ENCODE data around the gene INO80. TPM values are rescaled to one million over a fixed set of nuclear protein-coding genes. Genes with fewer than 3 reads are reported as not detected.

The INO80 gene
- total RNA-seq, 4 donors from 2014 or later: 15.2 to 24.8 (median 22.3) TPM

DNA sequence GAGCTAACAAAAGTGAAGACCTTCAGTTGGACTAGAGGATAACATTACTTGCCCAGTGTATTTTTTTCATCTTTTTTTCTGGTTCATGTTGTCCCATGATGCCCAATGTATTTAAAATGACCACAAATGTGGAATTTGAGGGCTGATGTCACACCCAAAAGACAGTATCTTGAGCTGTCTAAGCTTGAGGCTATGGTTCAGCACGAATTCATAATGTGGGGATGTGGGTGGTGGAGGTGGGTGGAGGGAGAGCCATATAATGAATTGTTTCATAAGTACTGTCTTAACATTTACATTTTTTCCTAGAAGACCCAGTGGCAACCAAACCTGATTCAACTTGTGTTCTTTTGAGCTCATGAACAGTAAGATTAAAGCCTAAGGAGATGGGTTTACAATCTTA lies 125.3 kb downstream of the INO80 start:
- no peak for TF ChIP-seq CTCF (IDR thresholded peaks at IDR 0.05)
- no peak for TF ChIP-seq POLR2A (IDR thresholded peaks at IDR 0.05)
- H3K9me3 ChIP-seq: no peaks in the 10 kb centered on the region
- peaks cover 8 to 95% (median 22%) of the 10 kb centered on the region in 3 donors for H3K36me3 ChIP-seq
- no peaks in the 10 kb centered on the region for H3K27me3 ChIP-seq
- intact Hi-C loops (cut with DNase I): no loop called here
- H3K4me3 ChIP-seq: no peak overlapping the region
- WGBS, 2 donors: 0% methylated on average over 1 of the region's 1 CpG
- no peak overlapping the region for H3K27ac ChIP-seq
- peaks cover 0 to 16% (median 0%) of the 10 kb centered on the region in 3 donors for H3K4me1 ChIP-seq
- DNase-seq: no peak

- Histone ChIP-seq H3K27ac (no peak overlapping the region), H3K36me3 (peaks cover 6 to 95% (median 25%) of the 10 kb centered on the region in 3 donors), H3K4me1 (peaks cover 0 to 16% (median 0%) of the 10 kb centered on the region in 3 donors), H3K4me3 (no peak overlapping the region), H3K27me3 (no peaks in the 10 kb centered on the region), H3K9me3 (no peaks in the 10 kb centered on the region)
- DNase-seq: no peak
- intact Hi-C loops (cut with DNase I): no loop called here
- TF ChIP-seq POLR2A (IDR thresholded peaks at IDR 0.05) (no peak), CTCF (IDR thresholded peaks at IDR 0.05) (no peak)
Observed at GRCh38 chr15:40990080-40990479, 126.0 kb downstream of the INO80 start.

DNA sequence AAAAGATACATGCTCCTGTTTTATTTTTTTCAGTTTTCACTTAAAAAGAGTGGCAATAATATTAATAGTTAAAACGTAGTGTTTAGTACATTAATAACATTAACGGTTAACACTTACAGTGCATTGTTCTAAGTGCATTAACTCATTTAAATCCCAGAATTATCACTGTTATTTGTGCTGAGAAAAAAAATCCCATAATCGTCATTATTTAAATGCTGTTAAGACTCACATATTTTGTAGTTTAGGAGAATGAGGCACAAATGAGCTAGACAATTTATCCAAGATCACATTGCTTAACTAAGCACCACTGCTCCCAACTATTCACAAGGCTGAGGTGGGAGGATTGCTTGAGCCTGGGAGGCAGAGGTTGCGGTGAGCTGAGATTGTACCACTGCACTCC lies 127.9 kb downstream of the INO80 start:
- 88 to 93% methylated on average over 4 of the region's 4 CpGs for WGBS, 2 donors
- TF ChIP-seq CTCF (IDR thresholded peaks at IDR 0.05): no peak
- no peak for TF ChIP-seq POLR2A (IDR thresholded peaks at IDR 0.05)

DNA sequence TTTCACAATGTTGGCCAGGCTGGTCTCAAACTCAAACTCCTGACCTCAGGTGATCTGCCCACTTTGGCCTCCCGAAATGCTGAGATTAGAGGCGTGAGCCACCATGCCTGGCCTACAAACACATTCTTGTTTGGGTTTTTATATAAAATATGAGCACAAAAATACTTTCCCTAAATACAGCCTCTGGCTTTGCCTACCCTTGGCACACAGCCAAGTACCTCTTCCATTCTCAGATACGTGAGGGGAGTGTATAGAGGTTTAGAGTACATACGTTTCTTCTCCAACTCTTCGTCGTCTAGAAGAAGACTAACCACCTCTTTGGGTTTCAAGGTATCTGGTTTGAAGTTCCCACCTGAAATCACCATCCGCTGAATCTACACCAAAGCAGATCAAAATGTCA lies 129.3 kb downstream of the INO80 start:
- no peaks in the 10 kb centered on the region for H3K9me3 ChIP-seq
- H3K36me3 ChIP-seq: peaks cover 29 to 97% (median 58%) of the 10 kb centered on the region in 3 donors
- H3K27me3 ChIP-seq: no peaks in the 10 kb centered on the region
- 90 to 95% methylated on average over 6 to 7 of the region's 7 CpGs for WGBS, 2 donors
- TF ChIP-seq POLR2A (IDR thresholded peaks at IDR 0.05): no peak
- no peak for TF ChIP-seq CTCF (IDR thresholded peaks at IDR 0.05)
- no peaks in the 10 kb centered on the region for H3K4me1 ChIP-seq
- no peak for DNase-seq
- H3K4me3 ChIP-seq: no peak overlapping the region
- intact Hi-C loops (cut with DNase I): no loop called here
- no peak overlapping the region for H3K27ac ChIP-seq

More for the DNA sequence above, 127.9 kb downstream of the INO80 start:
- no peak overlapping the region for H3K4me3 ChIP-seq
- intact Hi-C loops (cut with DNase I): no loop called here
- H3K27ac ChIP-seq: no peak overlapping the region
- H3K9me3 ChIP-seq: no peaks in the 10 kb centered on the region
- H3K4me1 ChIP-seq: peaks cover 0 to 13% (median 0%) of the 10 kb centered on the region in 3 donors
- peaks cover 18 to 96% (median 45%) of the 10 kb centered on the region in 3 donors for H3K36me3 ChIP-seq
- no peaks in the 10 kb centered on the region for H3K27me3 ChIP-seq
- no peak for DNase-seq

- Histone ChIP-seq H3K9me3 (no peaks in the 10 kb centered on the region), H3K4me3 (no peak overlapping the region), H3K36me3 (peaks cover 34 to 97% (median 65%) of the 10 kb centered on the region in 3 donors), H3K4me1 (no peaks in the 10 kb centered on the region), H3K27ac (no peak overlapping the region), H3K27me3 (no peaks in the 10 kb centered on the region)
- TF ChIP-seq POLR2A (IDR thresholded peaks at IDR 0.05) (no peak), CTCF (IDR thresholded peaks at IDR 0.05) (no peak)
- 87 to 92% methylated on average over 6 of the region's 6 CpGs for WGBS, 2 donors
- intact Hi-C loops (cut with DNase I): no loop called here
- no peak for DNase-seq
Observed at GRCh38 chr15:40985541-40986330, 130.3 kb downstream of the INO80 start.
